ENCODE data around the gene LRRC27. TPM values are rescaled to one million over a fixed set of nuclear protein-coding genes. Genes with fewer than 3 reads are reported as not detected.
"Not testable (repeated sequence)": the region's sequence is repeated elsewhere in the genome, so short reads cannot be mapped to it uniquely, and the experiment has no call there.

The LRRC27 gene
- total RNA-seq, 2 donors from 2014 or later = 11.4 to 22.9 TPM

DNA sequence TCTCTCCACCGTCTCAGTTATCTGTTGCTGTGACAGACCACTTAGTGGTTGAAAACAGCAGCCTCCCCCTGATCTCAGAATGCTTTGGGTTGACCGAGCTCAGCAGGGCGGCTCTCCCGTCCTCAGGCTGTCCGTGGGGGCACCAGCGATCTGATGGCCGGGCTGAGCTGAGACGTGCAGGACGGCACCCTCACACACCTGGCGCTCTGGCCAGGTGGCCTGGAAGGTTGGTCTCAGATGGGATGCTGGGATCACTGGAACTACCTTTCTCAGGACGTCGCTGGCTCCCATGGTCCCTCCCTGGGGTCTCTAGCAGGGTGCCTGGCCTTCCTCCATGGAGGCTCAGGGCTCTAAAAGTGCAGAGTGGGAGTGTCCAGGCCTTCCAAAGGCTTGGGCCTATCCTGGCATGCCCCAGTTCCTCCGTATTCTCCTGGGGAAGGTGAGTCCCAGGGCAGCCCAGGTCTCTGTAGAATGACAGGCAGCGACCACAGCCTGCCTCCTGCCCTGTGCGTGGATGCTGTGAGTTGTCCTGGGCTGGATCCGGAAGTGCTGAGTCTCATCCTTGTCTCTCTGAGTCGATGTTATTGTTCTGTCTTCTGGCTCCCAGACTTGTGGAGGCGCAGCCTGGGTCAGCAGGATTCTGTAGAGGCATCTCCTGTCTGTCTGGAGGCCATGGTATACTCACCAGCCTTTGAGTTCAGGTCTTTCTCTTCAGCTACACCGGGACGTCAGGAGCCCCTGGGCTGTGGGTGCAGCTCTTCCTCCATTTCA lies 52.8 kb downstream of the LRRC27 start:
- H3K9me3 ChIP-seq = no peaks in the 10 kb centered on the region
- H3K36me3 ChIP-seq = no peaks in the 10 kb centered on the region
- H3K4me1 ChIP-seq (replicated peaks) = no peaks in the 10 kb centered on the region
- no peaks in the 10 kb centered on the region for H3K27me3 ChIP-seq (replicated peaks; ENCODE audit: insufficient read depth)
- H3K27ac ChIP-seq = no peak overlapping the region
- intact Hi-C loops (cut with DNase I) = no loop called here
- no peak overlapping the region for H3K4me3 ChIP-seq
- WGBS = 92% methylated on average over 14 of the region's 20 CpGs
- TF ChIP-seq POLR2A (IDR thresholded peaks at IDR 0.05) (no peak), POLR2AphosphoS5 (IDR thresholded peaks at IDR 0.05) (no peak), CTCF (IDR thresholded peaks at IDR 0.05) (no peak)
- no peak for DNase-seq (ENCODE audit: low spot score)

GRCh38 chr10:132385389-132385667 lies 53.3 kb downstream of the LRRC27 start:
- Histone ChIP-seq H3K4me1 (replicated peaks) (no peaks in the 10 kb centered on the region), H3K36me3 (no peaks in the 10 kb centered on the region), H3K4me3 (no peak overlapping the region), H3K27ac (no peak overlapping the region), H3K27me3 (replicated peaks; ENCODE audit: insufficient read depth) (no peaks in the 10 kb centered on the region), H3K9me3 (no peaks in the 10 kb centered on the region)
- intact Hi-C loops (cut with DNase I) = no loop called here
- no peak for TF ChIP-seq POLR2AphosphoS5 (IDR thresholded peaks at IDR 0.05)
- TF ChIP-seq CTCF (IDR thresholded peaks at IDR 0.05) = no peak
- no peak for TF ChIP-seq POLR2A (IDR thresholded peaks at IDR 0.05)
- DNase-seq (ENCODE audit: low spot score) = no peak
- WGBS = 77% methylated on average over 5 of the region's 5 CpGs

- TF ChIP-seq POLR2AphosphoS5 (IDR thresholded peaks at IDR 0.05) (no peak), CTCF (IDR thresholded peaks at IDR 0.05) (no peak), POLR2A (IDR thresholded peaks at IDR 0.05) (no peak)
- Histone ChIP-seq H3K9me3 (no peaks in the 10 kb centered on the region), H3K27ac (no peak overlapping the region), H3K4me3 (no peak overlapping the region), H3K4me1 (replicated peaks) (no peaks in the 10 kb centered on the region), H3K36me3 (no peaks in the 10 kb centered on the region), H3K27me3 (replicated peaks; ENCODE audit: insufficient read depth) (no peaks in the 10 kb centered on the region)
- intact Hi-C loops (cut with DNase I) = no loop called here
- WGBS = 87% methylated on average over 17 of the region's 18 CpGs
- no peak for DNase-seq (ENCODE audit: low spot score)
Measured at GRCh38 chr10:132385721-132386418, 53.9 kb downstream of the LRRC27 start.

- Histone ChIP-seq H3K27ac (no peak overlapping the region), H3K36me3 (no peaks in the 10 kb centered on the region), H3K27me3 (replicated peaks; ENCODE audit: insufficient read depth) (no peaks in the 10 kb centered on the region), H3K4me1 (replicated peaks) (no peaks in the 10 kb centered on the region), H3K9me3 (no peaks in the 10 kb centered on the region), H3K4me3 (no peak overlapping the region)
- WGBS = 85% methylated on average over 9 of the region's 9 CpGs
- no peak for DNase-seq (ENCODE audit: low spot score)
- no peak for TF ChIP-seq CTCF (IDR thresholded peaks at IDR 0.05)
- no peak for TF ChIP-seq POLR2AphosphoS5 (IDR thresholded peaks at IDR 0.05)
- TF ChIP-seq POLR2A (IDR thresholded peaks at IDR 0.05) = no peak
- intact Hi-C loops (cut with DNase I) = no loop called here
Measured at GRCh38 chr10:132386419-132386831, 54.4 kb downstream of the LRRC27 start.

- H3K27ac ChIP-seq; intact Hi-C loops (cut with DNase I); H3K4me3 ChIP-seq; H3K27me3 ChIP-seq (replicated peaks; ENCODE audit: insufficient read depth); H3K9me3 ChIP-seq; H3K36me3 ChIP-seq; DNase-seq (ENCODE audit: low spot score); H3K4me1 ChIP-seq (replicated peaks): not testable (repeated sequence)
- 100% methylated on average over 1 of the region's 1 CpG for WGBS
Measured at GRCh38 chr10:132386896-132387295, 54.9 kb downstream of the LRRC27 start.

All from prostate gland (tissue), 2 donors.